Endothelial cell of umbilical vein (primary cell): ENCODE measurements around the gene MARK3. TPM values are rescaled to one million over a fixed set of nuclear protein-coding genes. Genes with fewer than 3 reads are reported as not detected.

Experiments
- BruUV-seq: library from RNA; stranded (reverse); fragments of 400-500 nt; replicated peaks from 2 replicates; lab custom pipeline; 2021; lab: Mats Ljungman, UMichigan
- CTCF ChIA-PET: fragments of 300-600, 350-600 bp; sonication (Branson Sonifier 250); formaldehyde crosslinking; loops from one replicate; lab custom pipeline; 2021; ENCODE audit warnings: antibody characterized with exemption, inconsistent platforms; lab: Charles Lee
- POLR2A ChIA-PET: fragments of 300-600, 350-600 bp; sonication (Branson Sonifier 250); formaldehyde crosslinking; loops from one replicate; lab custom pipeline; 2021; ENCODE audit warnings: antibody characterized with exemption, inconsistent platforms; lab: Charles Lee
- DNase-seq: peaks from one replicate; pipeline ENCODE4 v3.0.0-alpha.2; 2011; ENCODE audit warnings: low read depth, low spot score
- FAIRE-seq: peaks from 2 replicates; lab custom pipeline; 2011; peaks lifted over from hg19 to GRCh38; lab: Jason Lieb, UNC
- H2AFZ ChIP-seq: 2 replicates; pipeline ENCODE4 v1.6.0; 2012; ENCODE audit warnings: low read depth, low read length, control low read depth, inconsistent platforms
- H3K27ac ChIP-seq: 2 replicates; pipeline ENCODE4 v1.5.1; 2011; ENCODE audit warnings: low read depth, mild to moderate bottlenecking, control low read depth, low read length, moderate library complexity; ENCODE audit not compliant: insufficient read depth
- H3K27me3 ChIP-seq, 2 experiments: 2 replicates each; pipeline versions ENCODE4 v1.6.0 to v1.6.1; 2011; ENCODE audit warnings: low read length in 2 of 2, mixed read lengths in 1 of 2; ENCODE audit not compliant: control insufficient read depth in 2 of 2, insufficient read depth in 2 of 2
- H3K36me3 ChIP-seq, 2 experiments: 2 replicates in 1 of 2; 3 replicates in 1 of 2; pipeline ENCODE4 v1.5.1; 2011; ENCODE audit warnings: low read length in 2 of 2, mild to moderate bottlenecking in 1 of 2, moderate library complexity in 1 of 2; ENCODE audit not compliant: control insufficient read depth in 2 of 2, insufficient read depth in 2 of 2; ENCODE audit errors: extremely low read depth in 1 of 2
- H3K4me1 ChIP-seq: 3 replicates; pipeline ENCODE4 v1.5.1; 2011; ENCODE audit warnings: mild to moderate bottlenecking, low read length; ENCODE audit not compliant: control insufficient read depth, insufficient read depth; ENCODE audit errors: extremely low read depth
- H3K4me2 ChIP-seq: 2 replicates; pipeline ENCODE4 v1.6.1; 2011; ENCODE audit warnings: low read length, control low read depth, mixed read lengths; ENCODE audit not compliant: insufficient read depth
- H3K4me3 ChIP-seq, 3 experiments: fragments of 200-600 bp in 1 of 3; sonication (generic), shearing (Covaris generic) in 1 of 3; replicated peaks in 1 of 3; 2 replicates each; pipeline ENCODE4 v1.5.1; 2011 to 2016; ENCODE audit warnings: control low read depth in 3 of 3, low read length in 3 of 3, mild to moderate bottlenecking in 2 of 3, inconsistent platforms in 1 of 3, low read depth in 1 of 3, moderate library complexity in 1 of 3; ENCODE audit not compliant: insufficient read depth in 1 of 3
- H3K79me2 ChIP-seq: 2 replicates; pipeline ENCODE4 v1.6.0; 2012; ENCODE audit warnings: low read length, inconsistent platforms; ENCODE audit not compliant: control insufficient read depth, insufficient read depth
- H3K9ac ChIP-seq: replicated peaks from 2 replicates; pipeline ENCODE3; 2011; ENCODE audit warnings: low read length, control low read depth; ENCODE audit not compliant: insufficient read depth; ENCODE audit errors: extremely low read depth
- H3K9me1 ChIP-seq: replicated peaks from 3 replicates; pipeline ENCODE4 v1.6.0; 2011; ENCODE audit warnings: mild to moderate bottlenecking, low read length; ENCODE audit not compliant: control insufficient read depth, insufficient read depth; ENCODE audit errors: extremely low read depth
- H3K9me3 ChIP-seq: replicated peaks from 2 replicates; pipeline ENCODE4 v1.5.1; 2012; ENCODE audit warnings: low read length, inconsistent platforms; ENCODE audit not compliant: control insufficient read depth, insufficient read depth
- H4K20me1 ChIP-seq: replicated peaks from 2 replicates; pipeline ENCODE3; 2011; ENCODE audit warnings: mild to moderate bottlenecking, low read length; ENCODE audit not compliant: control insufficient read depth, insufficient read depth; ENCODE audit errors: extremely low read depth
- GATA2 ChIP-seq: IDR thresholded peaks from 2 replicates; pipeline ENCODE4 v1.7.0; 2011; ENCODE audit warnings: low read depth, mild to moderate bottlenecking, moderate library complexity, mixed read lengths, low read length; ENCODE audit not compliant: insufficient read length, insufficient read depth
- JUN ChIP-seq: IDR thresholded peaks from 2 replicates; pipeline ENCODE4 v1.6.1; 2011; ENCODE audit warnings: borderline replicate concordance, low read depth; ENCODE audit not compliant: insufficient read length, insufficient read depth
- MYC ChIP-seq: IDR thresholded peaks from one replicate; pipeline ENCODE4 v1.6.1; 2011; ENCODE audit warnings: mild to moderate bottlenecking, low read depth, low read length
- POLR2AphosphoS5 ChIP-seq: IDR thresholded peaks from 2 replicates; pipeline ENCODE4 v1.6.1; 2012; ENCODE audit warnings: low read depth, mild to moderate bottlenecking, control low read depth, low read length, moderate library complexity; ENCODE audit not compliant: insufficient read depth
- dilution Hi-C: fragments of 300-500 bp; cut with MboI; formaldehyde crosslinking; loops from one replicate; pipeline ENCODE4 v1.15.0; 2019; ENCODE audit warnings: low sequenced_read_pairs; ENCODE audit not compliant: extremely low pct_ligation_motif_present
- intact Hi-C: fragments of 100-400 bp; cut with micrococcal nuclease; formaldehyde crosslinking; loops from one replicate; pipeline ENCODE4 v1.10.0; 2022
- polyA plus RNA-seq, 4 experiments: library from polyadenylated mRNA; depleted of rRNA in 3 of 4; stranded (reverse) in 3 of 4; unstranded in 1 of 4; fragments of >200 nt; gene quantifications; 2 replicates each; pipeline versions ENCODE4 v1.2.1 to v1.2.3, GENCODE V29; 2011 to 2012; ENCODE audit warnings: missing spikeins in 1 of 4
- total RNA-seq: library from RNA; stranded (reverse); gene quantifications from 2 replicates; pipeline ENCODE4 v1.2.3, GENCODE V29; 2021

The MARK3 gene
- total and polyA plus RNA-seq, 2 donors (not counting 3 experiments of a cell fraction or from before 2014, with no cell fraction given): 46.6 to 96.1 TPM

- BruUV-seq: no TSS peak
- TF ChIP-seq MYC: no peak
- TF ChIP-seq GATA2: no peak
- Histone ChIP-seq H3K27me3 (no peaks in the 10 kb centered on the region), H3K9me1 (no peaks in the 10 kb centered on the region), H3K9me3 (no peaks in the 10 kb centered on the region), H4K20me1 (no peaks in the 10 kb centered on the region), H3K79me2 (peaks cover 21% of the 10 kb centered on the region), H3K4me3 (no peak overlapping the region), H3K27ac (no peak overlapping the region), H3K9ac (no peak overlapping the region), H2AFZ (no peak overlapping the region), H3K36me3 (peaks cover 0 to 2% of the 10 kb centered on the region in 2 experiments), H3K4me2 (no peak overlapping the region), H3K4me1 (peaks cover 8% of the 10 kb centered on the region)
- no peak for FAIRE-seq
- ChIA-PET POLR2A (no interaction called here), CTCF (interaction anchor here (1.1 to 5.5 kb wide), 3 partner anchors 12 to 15 kb away, joined by 3 to 33 read pairs (median 3); no protein-coding TSS in a partner anchor)
- no peak for DNase-seq
- intact Hi-C loops (no loop called here), dilution Hi-C loops (no loop called here)
Measured at GRCh38 chr14:103533137-103533998, 148.2 kb downstream of the MARK3 start.

- DNase-seq: no peak
- POLR2A ChIA-PET: no interaction called here
- no peak for FAIRE-seq
- H3K9me1 ChIP-seq: no peaks in the 10 kb centered on the region
- peaks cover 0 to 2% of the 10 kb centered on the region in 2 experiments for H3K36me3 ChIP-seq
- H3K27me3 ChIP-seq: no peaks in the 10 kb centered on the region
- dilution Hi-C loops: no loop called here
- no peak overlapping the region for H3K4me2 ChIP-seq
- H3K4me1 ChIP-seq: peaks cover 8% of the 10 kb centered on the region
- peaks cover 21% of the 10 kb centered on the region for H3K79me2 ChIP-seq
- no peak overlapping the region for H3K27ac ChIP-seq
- H4K20me1 ChIP-seq: no peaks in the 10 kb centered on the region
- TF ChIP-seq POLR2AphosphoS5: no peak
- no peak for TF ChIP-seq JUN
- no peak for TF ChIP-seq MYC
- H2AFZ ChIP-seq: no peak overlapping the region
- no peak overlapping the region for H3K4me3 ChIP-seq
- CTCF ChIA-PET: interaction anchor here (1.1 to 5.5 kb wide), 4 partner anchors 11 to 16 kb away, joined by 3 to 33 read pairs (median 4); no protein-coding TSS in a partner anchor
- BruUV-seq: no TSS peak
- no peaks in the 10 kb centered on the region for H3K9me3 ChIP-seq
- no peak overlapping the region for H3K9ac ChIP-seq
- intact Hi-C loops: no loop called here
Measured at GRCh38 chr14:103533999-103534575, 148.9 kb downstream of the MARK3 start.
